NCI-H345 treated with DMSO at 0.1 percent for 48 hours (cell line): Measurements from ENCODE around the gene DENND1A.

Source experiments
- DNase-seq: peaks from one replicate; lab custom pipeline; 2025; ENCODE audit not compliant: unreplicated experiment; lab: John Stamatoyannopoulos, UW

The DENND1A gene

GRCh38 chr9:123660691-123661466, 269.0 kb downstream of the DENND1A start:
- no peak for DNase-seq

GRCh38 chr9:123659358-123659757, 270.6 kb downstream of the DENND1A start:
- no peak for DNase-seq

- DNase-seq = no peak
Observed at GRCh38 chr9:123658792-123659191, 271.1 kb downstream of the DENND1A start.

GRCh38 chr9:123657941-123658340, 272.0 kb downstream of the DENND1A start:
- DNase-seq = no peak

- no peak for DNase-seq
Observed at GRCh38 chr9:123657099-123657498, 272.8 kb downstream of the DENND1A start.

GRCh38 chr9:123656565-123656964, 273.4 kb downstream of the DENND1A start:
- DNase-seq = no peak

GRCh38 chr9:123655681-123656423, 274.1 kb downstream of the DENND1A start:
- DNase-seq = peak; percentile 31

GRCh38 chr9:123654994-123655637, 274.8 kb downstream of the DENND1A start:
- DNase-seq = no peak

GRCh38 chr9:123654218-123654993, 275.5 kb downstream of the DENND1A start:
- DNase-seq = no peak

- no peak for DNase-seq
Observed at GRCh38 chr9:123652416-123652815, 277.5 kb downstream of the DENND1A start.

- no peak for DNase-seq
Observed at GRCh38 chr9:123651871-123652270, 278.1 kb downstream of the DENND1A start.

- DNase-seq = no peak
Observed at GRCh38 chr9:123651273-123651672, 278.7 kb downstream of the DENND1A start.

GRCh38 chr9:123649909-123650308, 280.0 kb downstream of the DENND1A start:
- DNase-seq = no peak

- no peak for DNase-seq
Observed at GRCh38 chr9:123647145-123647544, 282.8 kb downstream of the DENND1A start.

GRCh38 chr9:123645762-123646161, 284.2 kb downstream of the DENND1A start:
- DNase-seq = no peak

- DNase-seq = no peak
Observed at GRCh38 chr9:123645126-123645525, 284.8 kb downstream of the DENND1A start.

GRCh38 chr9:123643518-123643917, 286.4 kb downstream of the DENND1A start:
- no peak for DNase-seq

GRCh38 chr9:123642291-123643278, 287.3 kb downstream of the DENND1A start:
- peak; percentile 97 for DNase-seq

- no peak for DNase-seq
Observed at GRCh38 chr9:123640792-123641222, 289.1 kb downstream of the DENND1A start.

GRCh38 chr9:123639743-123640142, 290.2 kb downstream of the DENND1A start:
- DNase-seq = no peak
